Transverse colon (tissue), 4 donors: ENCODE measurements around the gene BBX.

ENCODE experiments used
- EP300 ChIP-seq: sonication (generic); formaldehyde crosslinking; IDR thresholded peaks from one replicate; pipeline ENCODE4 v1.6.1; 2017; ENCODE audit warnings: antibody characterized with exemption, low read depth
- POLR2A ChIP-seq: fragments of 450-650 bp; IDR thresholded peaks from one replicate; pipeline ENCODE4 v1.6.1; 2016; ENCODE audit warnings: antibody characterized with exemption, mild to moderate bottlenecking, moderate library complexity
- POLR2AphosphoS5 ChIP-seq, 3 donors: sonication (generic); formaldehyde crosslinking; IDR thresholded peaks; one replicate each; pipeline ENCODE4 v1.6.1; 2016; ENCODE audit warnings: antibody characterized with exemption in 3 of 3
- TF ChIP-seq, protein P1 (sequence below), 5 experiments: fragments of 200-600 bp in 3 of 5; fragments of 450-650 bp in 2 of 5; sonication (generic) in 3 of 5; IDR thresholded peaks; 1 replicate in 2 of 5; 2 replicates in 3 of 5; pipeline ENCODE4 v1.5.1; 2016 to 2017; ENCODE audit warnings: antibody characterized with exemption in 5 of 5, inconsistent platforms in 3 of 5, mild to moderate bottlenecking in 2 of 5, moderate library complexity in 1 of 5

DNA sequence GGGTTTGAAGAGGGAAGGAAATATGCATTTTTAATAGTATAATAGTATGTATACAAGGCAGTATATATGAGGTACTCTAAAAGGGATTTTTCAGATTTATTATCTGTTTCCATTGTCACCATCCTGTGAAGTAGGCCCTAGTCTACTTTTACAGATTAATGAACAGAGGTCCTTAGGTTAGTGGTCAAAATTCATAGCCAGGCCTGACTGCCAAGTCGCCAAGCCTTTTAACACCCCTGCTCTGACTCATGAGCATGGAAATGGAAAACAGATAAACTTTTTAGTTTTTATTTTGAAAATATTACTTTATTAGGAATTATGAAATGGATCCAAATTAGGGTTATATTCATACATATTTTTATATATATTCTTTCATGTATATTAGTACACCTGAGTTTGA lies 146.9 kb downstream of the BBX start:
- TF ChIP-seq, protein P1, sequence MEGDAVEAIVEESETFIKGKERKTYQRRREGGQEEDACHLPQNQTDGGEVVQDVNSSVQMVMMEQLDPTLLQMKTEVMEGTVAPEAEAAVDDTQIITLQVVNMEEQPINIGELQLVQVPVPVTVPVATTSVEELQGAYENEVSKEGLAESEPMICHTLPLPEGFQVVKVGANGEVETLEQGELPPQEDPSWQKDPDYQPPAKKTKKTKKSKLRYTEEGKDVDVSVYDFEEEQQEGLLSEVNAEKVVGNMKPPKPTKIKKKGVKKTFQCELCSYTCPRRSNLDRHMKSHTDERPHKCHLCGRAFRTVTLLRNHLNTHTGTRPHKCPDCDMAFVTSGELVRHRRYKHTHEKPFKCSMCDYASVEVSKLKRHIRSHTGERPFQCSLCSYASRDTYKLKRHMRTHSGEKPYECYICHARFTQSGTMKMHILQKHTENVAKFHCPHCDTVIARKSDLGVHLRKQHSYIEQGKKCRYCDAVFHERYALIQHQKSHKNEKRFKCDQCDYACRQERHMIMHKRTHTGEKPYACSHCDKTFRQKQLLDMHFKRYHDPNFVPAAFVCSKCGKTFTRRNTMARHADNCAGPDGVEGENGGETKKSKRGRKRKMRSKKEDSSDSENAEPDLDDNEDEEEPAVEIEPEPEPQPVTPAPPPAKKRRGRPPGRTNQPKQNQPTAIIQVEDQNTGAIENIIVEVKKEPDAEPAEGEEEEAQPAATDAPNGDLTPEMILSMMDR (IDR thresholded peaks at IDR 0.05), result no peak
- no peak for TF ChIP-seq POLR2AphosphoS5 (IDR thresholded peaks at IDR 0.05)
- no peak for TF ChIP-seq POLR2A
- TF ChIP-seq EP300, result no peak
